DND-41 (cell line): ENCODE measurements around the gene IL1RAP.

Experiments
- ATAC-seq: fragments of 200-7000 bp; cut with Tn5 transposase; 3 replicates; pipeline ENCODE4 v1.9.1; 2021; ENCODE audit warnings: low read depth; ENCODE audit not compliant: insufficient read depth
- DNase-seq: peaks from one replicate; pipeline ENCODE4 v3.0.0-alpha.2; 2020
- H2AFZ ChIP-seq: 2 replicates; pipeline ENCODE4 v1.6.0; 2012; ENCODE audit warnings: low read depth, low read length
- H3K27ac ChIP-seq: 2 replicates; pipeline ENCODE4 v1.5.1; 2012; ENCODE audit warnings: low read length, inconsistent platforms
- H3K27me3 ChIP-seq: fragments of 200-600 bp; sonication (generic); 2 replicates; pipeline ENCODE4 v1.6.0; 2012; ENCODE audit warnings: low read length, mild to moderate bottlenecking, inconsistent platforms; ENCODE audit not compliant: insufficient read depth, poor library complexity
- H3K36me3 ChIP-seq: 2 replicates; pipeline ENCODE4 v1.5.1; 2012; ENCODE audit warnings: low read length, inconsistent platforms; ENCODE audit not compliant: insufficient read depth
- H3K4me1 ChIP-seq: 2 replicates; pipeline ENCODE4 v1.5.1; 2012; ENCODE audit warnings: mild to moderate bottlenecking, low read length; ENCODE audit not compliant: insufficient read depth
- H3K4me2 ChIP-seq: 2 replicates; pipeline ENCODE4 v1.6.0; 2012; ENCODE audit warnings: mild to moderate bottlenecking, moderate library complexity, low read length, inconsistent platforms; ENCODE audit not compliant: insufficient read depth
- H3K4me3 ChIP-seq, 2 experiments: fragments of 200-600 bp in 1 of 2; shearing (Covaris generic) in 1 of 2; 2 replicates each; pipeline ENCODE4 v1.5.1; 2012 to 2016; ENCODE audit warnings: inconsistent platforms in 2 of 2, low read length in 2 of 2, mild to moderate bottlenecking in 2 of 2, low read depth in 1 of 2, moderate library complexity in 1 of 2
- H3K79me2 ChIP-seq: 2 replicates; pipeline ENCODE4 v1.6.0; 2012; ENCODE audit warnings: low read length, inconsistent platforms; ENCODE audit not compliant: insufficient read depth
- H3K9ac ChIP-seq: 2 replicates; pipeline ENCODE4 v1.6.0; 2012; ENCODE audit warnings: low read depth, mild to moderate bottlenecking, inconsistent platforms, low read length, moderate library complexity
- H3K9me3 ChIP-seq: 2 replicates; pipeline ENCODE4 v1.5.1; 2012; ENCODE audit warnings: low read length, moderate library complexity, mild to moderate bottlenecking, inconsistent platforms; ENCODE audit not compliant: insufficient read depth, severe bottlenecking
- H4K20me1 ChIP-seq: 2 replicates; pipeline ENCODE4 v1.6.0; 2012; ENCODE audit warnings: low read length; ENCODE audit not compliant: insufficient read depth
- EZH2 ChIP-seq: IDR thresholded peaks from 3 replicates; pipeline ENCODE4 v1.6.1; 2012; ENCODE audit warnings: borderline replicate concordance, low read depth, mild to moderate bottlenecking, moderate library complexity, low read length, inconsistent platforms; ENCODE audit not compliant: severe bottlenecking
- TF ChIP-seq, protein P1 (sequence below): IDR thresholded peaks from 2 replicates; pipeline ENCODE4 v1.5.1; 2012; ENCODE audit warnings: borderline replicate concordance, low read length, moderate library complexity, mild to moderate bottlenecking; ENCODE audit not compliant: poor library complexity, severe bottlenecking; ENCODE audit errors: extremely low read depth

Gene IL1RAP

GRCh38 chr3:190545191-190545590, 31.3 kb downstream of the IL1RAP start:
- DNase-seq: no peak
- Histone ChIP-seq H2AFZ (no peak overlapping the region), H3K4me3 (no peak overlapping the region), H3K9me3 (no peaks in the 10 kb centered on the region), H4K20me1 (peaks cover 15% of the 10 kb centered on the region; the same call in 1 of the 2 replicates), H3K9ac (no peak overlapping the region), H3K27me3 (no peaks in the 10 kb centered on the region), H3K27ac (no peak overlapping the region), H3K36me3 (no peaks in the 10 kb centered on the region), H3K4me2 (no peak overlapping the region), H3K4me1 (no peaks in the 10 kb centered on the region), H3K79me2 (peaks cover 45% of the 10 kb centered on the region)
- TF ChIP-seq, protein P1, sequence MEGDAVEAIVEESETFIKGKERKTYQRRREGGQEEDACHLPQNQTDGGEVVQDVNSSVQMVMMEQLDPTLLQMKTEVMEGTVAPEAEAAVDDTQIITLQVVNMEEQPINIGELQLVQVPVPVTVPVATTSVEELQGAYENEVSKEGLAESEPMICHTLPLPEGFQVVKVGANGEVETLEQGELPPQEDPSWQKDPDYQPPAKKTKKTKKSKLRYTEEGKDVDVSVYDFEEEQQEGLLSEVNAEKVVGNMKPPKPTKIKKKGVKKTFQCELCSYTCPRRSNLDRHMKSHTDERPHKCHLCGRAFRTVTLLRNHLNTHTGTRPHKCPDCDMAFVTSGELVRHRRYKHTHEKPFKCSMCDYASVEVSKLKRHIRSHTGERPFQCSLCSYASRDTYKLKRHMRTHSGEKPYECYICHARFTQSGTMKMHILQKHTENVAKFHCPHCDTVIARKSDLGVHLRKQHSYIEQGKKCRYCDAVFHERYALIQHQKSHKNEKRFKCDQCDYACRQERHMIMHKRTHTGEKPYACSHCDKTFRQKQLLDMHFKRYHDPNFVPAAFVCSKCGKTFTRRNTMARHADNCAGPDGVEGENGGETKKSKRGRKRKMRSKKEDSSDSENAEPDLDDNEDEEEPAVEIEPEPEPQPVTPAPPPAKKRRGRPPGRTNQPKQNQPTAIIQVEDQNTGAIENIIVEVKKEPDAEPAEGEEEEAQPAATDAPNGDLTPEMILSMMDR: no peak
- no peak for TF ChIP-seq EZH2
- ATAC-seq: no peak

GRCh38 chr3:190546881-190547510, 33.1 kb downstream of the IL1RAP start:
- Histone ChIP-seq H3K27ac (no peak overlapping the region), H3K36me3 (no peaks in the 10 kb centered on the region), H4K20me1 (0 out of 2 replicates have a peak, but pooled peaks cover 15% of the 10 kb centered on the region), H3K4me3 (no peak overlapping the region), H3K4me1 (no peaks in the 10 kb centered on the region), H3K79me2 (peaks cover 39% of the 10 kb centered on the region), H3K9me3 (no peaks in the 10 kb centered on the region), H3K27me3 (no peaks in the 10 kb centered on the region), H2AFZ (no peak overlapping the region), H3K4me2 (no peak overlapping the region), H3K9ac (no peak overlapping the region)
- DNase-seq (no peak), ATAC-seq (no peak)
- TF ChIP-seq EZH2: no peak
- TF ChIP-seq, protein P1: no peak

DNA sequence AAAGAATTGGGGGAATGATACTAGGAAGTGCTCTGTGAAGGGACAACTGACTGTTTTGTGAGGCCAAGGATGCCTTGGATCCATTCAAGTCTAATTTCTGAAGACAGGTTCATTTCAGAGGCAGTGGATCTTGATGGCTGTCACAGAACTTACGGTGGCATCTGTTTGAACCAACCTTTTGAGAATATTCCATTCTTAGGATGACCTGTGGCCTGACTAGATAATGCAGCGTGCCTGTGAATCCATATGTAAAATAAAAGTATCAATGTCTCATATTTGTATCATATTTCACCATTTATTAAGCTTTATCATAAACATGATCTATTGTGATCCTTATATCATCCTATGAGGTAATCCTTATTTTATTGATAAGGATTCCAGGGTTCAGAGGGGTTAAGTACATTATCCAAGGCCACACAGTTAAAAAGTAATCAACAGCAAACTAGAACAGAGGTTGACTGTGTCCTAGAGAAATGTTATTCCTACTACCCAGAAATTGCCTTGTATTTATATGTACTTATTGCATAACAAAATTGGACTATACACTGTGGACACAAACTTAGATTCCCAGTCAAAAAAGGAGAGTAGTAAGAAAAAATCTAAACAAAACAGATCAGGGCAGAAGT, 34.3 kb downstream of the IL1RAP start:
- no peaks in the 10 kb centered on the region for H3K9me3 ChIP-seq
- H4K20me1 ChIP-seq: 0 out of 2 replicates have a peak, but pooled peaks cover 12% of the 10 kb centered on the region
- H3K36me3 ChIP-seq: no peaks in the 10 kb centered on the region
- no peak overlapping the region for H3K27ac ChIP-seq
- H3K4me3 ChIP-seq: no peak overlapping the region
- no peak overlapping the region for H2AFZ ChIP-seq
- H3K4me1 ChIP-seq: no peaks in the 10 kb centered on the region
- ATAC-seq: no peak
- H3K79me2 ChIP-seq: peaks cover 34% of the 10 kb centered on the region
- no peak overlapping the region for H3K4me2 ChIP-seq
- no peak overlapping the region for H3K9ac ChIP-seq
- TF ChIP-seq EZH2: no peak
- TF ChIP-seq, protein P1: no peak
- H3K27me3 ChIP-seq: no peaks in the 10 kb centered on the region
- no peak for DNase-seq
